GM23338 (cell line): ENCODE measurements around the gene EARS2. TPM values are rescaled to one million over a fixed set of nuclear protein-coding genes. Genes with fewer than 3 reads are reported as not detected.

Experiments used
- ATAC-seq: fragments of 200-7000 bp; cut with Tn5 transposase; 3 replicates; pipeline ENCODE4 v1.9.1; 2020
- DNase-seq: peaks from one replicate; pipeline ENCODE4 v3.0.0-alpha.2; 2015; ENCODE audit warnings: low spot score
- H2AFZ ChIP-seq: fragments of 200-600 bp; sonication (generic); 2 replicates; pipeline ENCODE4 v1.8.0; 2016; ENCODE audit warnings: antibody characterized with exemption, mild to moderate bottlenecking, moderate library complexity
- H3F3A ChIP-seq: fragments of 200-600 bp; sonication (generic); replicated peaks from 2 replicates; pipeline ENCODE4 v1.8.0; 2017; ENCODE audit warnings: antibody characterized with exemption, mixed run types, low read depth
- H3K27ac ChIP-seq: fragments of 200-600 bp; sonication (generic); 2 replicates; pipeline ENCODE4 v1.6.1; 2016; ENCODE audit warnings: low read depth
- H3K27me3 ChIP-seq: fragments of 200-600 bp; sonication (generic); 2 replicates; pipeline ENCODE4 v1.8.0; 2016; ENCODE audit warnings: mild to moderate bottlenecking, mixed run types, moderate library complexity; ENCODE audit not compliant: insufficient read depth
- H3K36me3 ChIP-seq: fragments of 200-600 bp; sonication (generic); 2 replicates; pipeline ENCODE4 v1.8.0; 2016; ENCODE audit warnings: mild to moderate bottlenecking; ENCODE audit not compliant: insufficient read depth
- H3K4me1 ChIP-seq: fragments of 200-600 bp; sonication (generic); 2 replicates; pipeline ENCODE4 v1.8.0; 2016; ENCODE audit warnings: mild to moderate bottlenecking, moderate library complexity; ENCODE audit not compliant: insufficient read depth
- H3K4me2 ChIP-seq: fragments of 200-600 bp; sonication (generic); 2 replicates; pipeline ENCODE4 v1.7.1; 2017; ENCODE audit warnings: mixed run types
- H3K4me3 ChIP-seq: fragments of 200-600 bp; sonication (generic); 2 replicates; pipeline ENCODE4 v1.6.1; 2016; ENCODE audit warnings: mixed run types
- H3K79me2 ChIP-seq: fragments of 200-600 bp; sonication (generic); replicated peaks from 2 replicates; pipeline ENCODE4 v1.8.0; 2017; ENCODE audit warnings: mild to moderate bottlenecking; ENCODE audit not compliant: insufficient read depth
- H3K9me2 ChIP-seq: fragments of 200-600 bp; sonication (generic); 2 replicates; pipeline ENCODE4 v1.8.0; 2017; ENCODE audit not compliant: insufficient read depth
- H4K20me1 ChIP-seq: fragments of 200-600 bp; sonication (generic); replicated peaks from 2 replicates; pipeline ENCODE4 v1.8.0; 2017; ENCODE audit warnings: mild to moderate bottlenecking; ENCODE audit not compliant: insufficient read depth
- H3K27ac Mint-ChIP-seq: 2 replicates; pipeline ENCODE4 v1.8.0; 2020; ENCODE audit warnings: inconsistent platforms, mild to moderate bottlenecking, moderate library complexity, mixed read lengths
- H3K27me3 Mint-ChIP-seq: 3 replicates; pipeline ENCODE4 v1.8.0; 2022; ENCODE audit warnings: low read depth, mild to moderate bottlenecking, moderate library complexity, mixed read lengths, inconsistent platforms; ENCODE audit not compliant: insufficient read depth, poor library complexity
- H3K36me3 Mint-ChIP-seq: 3 replicates; pipeline ENCODE4 v1.8.0; 2021; ENCODE audit warnings: low read depth, mild to moderate bottlenecking, inconsistent platforms, moderate library complexity, mixed read lengths
- H3K4me1 Mint-ChIP-seq: 3 replicates; pipeline ENCODE4 v1.8.0; 2020; ENCODE audit warnings: mild to moderate bottlenecking, inconsistent platforms, mixed read lengths
- H3K4me3 Mint-ChIP-seq: 3 replicates; pipeline ENCODE4 v1.8.0; 2021; ENCODE audit warnings: moderate library complexity, mild to moderate bottlenecking, inconsistent platforms, mixed read lengths
- H3K9me3 Mint-ChIP-seq: 3 replicates; pipeline ENCODE4 v1.8.0; 2020; ENCODE audit warnings: moderate library complexity, mild to moderate bottlenecking, inconsistent platforms, mixed read lengths
- CREB1 ChIP-seq: fragments of 250-450 bp; sonication (Bioruptor Pico); IDR thresholded peaks from 2 replicates; pipeline ENCODE4 v1.5.0; 2020; ENCODE audit warnings: low read depth, mild to moderate bottlenecking, moderate library complexity
- EZH2phosphoT487 ChIP-seq: fragments of 200-600 bp; sonication (generic); IDR thresholded peaks from one replicate; pipeline ENCODE4 v1.8.1; 2018; ENCODE audit warnings: antibody characterized with exemption; ENCODE audit not compliant: unreplicated experiment
- JUNB ChIP-seq: IDR thresholded peaks from one replicate; pipeline ENCODE4 v1.6.1; 2016; ENCODE audit warnings: antibody characterized with exemption; ENCODE audit not compliant: unreplicated experiment
- NANOG ChIP-seq: IDR thresholded peaks from 2 replicates; pipeline ENCODE4 v1.6.1; 2016; ENCODE audit warnings: antibody characterized with exemption, borderline replicate concordance
- STAT1 ChIP-seq: IDR thresholded peaks from one replicate; pipeline ENCODE4 v1.6.1; 2016; ENCODE audit warnings: antibody characterized with exemption; ENCODE audit not compliant: unreplicated experiment
- ZNF114 ChIP-seq: fragments of 250-450 bp; sonication (Bioruptor Pico); IDR thresholded peaks from 2 replicates; pipeline ENCODE4 v1.5.0; 2020; ENCODE audit warnings: mild to moderate bottlenecking, moderate library complexity
- ZNF331 ChIP-seq: fragments of 250-450 bp; sonication (Bioruptor Pico); IDR thresholded peaks from 2 replicates; pipeline ENCODE4 v1.5.0; 2020; ENCODE audit warnings: low read depth, mild to moderate bottlenecking, moderate library complexity
- polyA plus RNA-seq: library from polyadenylated mRNA; unstranded; fragments of >200 nt; fragmentation: Nextera tagmentation; extraction: Ambion mirVana; gene quantifications from 2 replicates; pipeline ENCODE4 v1.2.1, GENCODE V29; 2016
- total RNA-seq: library from RNA; depleted of rRNA; stranded (reverse); fragments of >200 nt; shearing (Covaris generic); gene quantifications from 2 replicates; pipeline ENCODE4 v1.2.3, GENCODE V29; 2014
- TF ChIP-seq, protein P1 (sequence below): IDR thresholded peaks from one replicate; pipeline ENCODE4 v1.6.1; 2018; ENCODE audit warnings: antibody characterized with exemption; ENCODE audit not compliant: unreplicated experiment
- TF ChIP-seq, protein P2 (sequence below), 2 experiments: fragments of 200-600 bp in 1 of 2; sonication (generic) in 1 of 2; conservative IDR thresholded peaks; 2 replicates each; pipeline versions ENCODE4 v1.5.1 to v1.6.1; 2016 to 2017; ENCODE audit warnings: antibody characterized with exemption in 2 of 2, low read depth in 2 of 2, mild to moderate bottlenecking in 2 of 2, moderate library complexity in 1 of 2

Gene EARS2
- total and polyA plus RNA-seq, 2 experiments from 2014 or later = 22.6 to 89.1 TPM

DNA sequence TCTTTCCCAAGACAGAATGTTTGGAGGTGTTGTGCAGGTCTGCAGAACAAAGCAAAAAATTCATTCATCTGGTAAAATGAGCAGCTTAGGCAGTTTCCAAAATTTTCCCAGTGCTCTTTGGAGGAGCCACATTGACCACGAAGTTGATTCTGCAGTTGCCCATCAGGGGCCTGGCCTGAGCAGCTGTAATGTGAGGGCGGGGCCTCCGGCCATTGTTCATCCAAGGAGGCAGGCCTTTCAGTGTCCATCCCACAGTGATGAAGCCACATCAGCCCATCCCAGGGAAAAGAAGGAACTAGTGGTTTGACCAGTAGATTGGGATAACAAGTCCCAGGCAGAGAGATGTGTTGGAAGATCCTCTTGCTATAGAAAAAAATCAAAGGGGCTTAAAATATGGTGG lies 10.5 kb upstream of the EARS2 start:
- H3K36me3 ChIP-seq = peaks cover 57% of the 10 kb centered on the region
- Mint-ChIP-seq H3K27ac (no peak overlapping the region), H3K9me3 (no peaks in the 10 kb centered on the region), H3K4me3 (no peak overlapping the region), H3K36me3 (peaks cover 90% of the 10 kb centered on the region), H3K27me3 (no peaks in the 10 kb centered on the region), H3K4me1 (no peaks in the 10 kb centered on the region)
- no peak overlapping the region for H2AFZ ChIP-seq
- no peak for DNase-seq
- H3K4me3 ChIP-seq = no peak overlapping the region
- no peaks in the 10 kb centered on the region for H3K9me2 ChIP-seq
- H3F3A ChIP-seq = no peaks in the 10 kb centered on the region
- ATAC-seq = no peak
- no peaks in the 10 kb centered on the region for H3K27me3 ChIP-seq
- peaks cover 3% of the 10 kb centered on the region for H4K20me1 ChIP-seq
- H3K27ac ChIP-seq = no peak overlapping the region
- no peaks in the 10 kb centered on the region for H3K4me1 ChIP-seq
- peaks cover 11% of the 10 kb centered on the region; the same call in 1 of the 2 replicates for H3K79me2 ChIP-seq
- H3K4me2 ChIP-seq = no peak overlapping the region
- no peak for TF ChIP-seq NANOG
- TF ChIP-seq EZH2phosphoT487 = no peak
- no peak for TF ChIP-seq CREB1 (CRISPR knock-in tag)
- TF ChIP-seq, protein P1, sequence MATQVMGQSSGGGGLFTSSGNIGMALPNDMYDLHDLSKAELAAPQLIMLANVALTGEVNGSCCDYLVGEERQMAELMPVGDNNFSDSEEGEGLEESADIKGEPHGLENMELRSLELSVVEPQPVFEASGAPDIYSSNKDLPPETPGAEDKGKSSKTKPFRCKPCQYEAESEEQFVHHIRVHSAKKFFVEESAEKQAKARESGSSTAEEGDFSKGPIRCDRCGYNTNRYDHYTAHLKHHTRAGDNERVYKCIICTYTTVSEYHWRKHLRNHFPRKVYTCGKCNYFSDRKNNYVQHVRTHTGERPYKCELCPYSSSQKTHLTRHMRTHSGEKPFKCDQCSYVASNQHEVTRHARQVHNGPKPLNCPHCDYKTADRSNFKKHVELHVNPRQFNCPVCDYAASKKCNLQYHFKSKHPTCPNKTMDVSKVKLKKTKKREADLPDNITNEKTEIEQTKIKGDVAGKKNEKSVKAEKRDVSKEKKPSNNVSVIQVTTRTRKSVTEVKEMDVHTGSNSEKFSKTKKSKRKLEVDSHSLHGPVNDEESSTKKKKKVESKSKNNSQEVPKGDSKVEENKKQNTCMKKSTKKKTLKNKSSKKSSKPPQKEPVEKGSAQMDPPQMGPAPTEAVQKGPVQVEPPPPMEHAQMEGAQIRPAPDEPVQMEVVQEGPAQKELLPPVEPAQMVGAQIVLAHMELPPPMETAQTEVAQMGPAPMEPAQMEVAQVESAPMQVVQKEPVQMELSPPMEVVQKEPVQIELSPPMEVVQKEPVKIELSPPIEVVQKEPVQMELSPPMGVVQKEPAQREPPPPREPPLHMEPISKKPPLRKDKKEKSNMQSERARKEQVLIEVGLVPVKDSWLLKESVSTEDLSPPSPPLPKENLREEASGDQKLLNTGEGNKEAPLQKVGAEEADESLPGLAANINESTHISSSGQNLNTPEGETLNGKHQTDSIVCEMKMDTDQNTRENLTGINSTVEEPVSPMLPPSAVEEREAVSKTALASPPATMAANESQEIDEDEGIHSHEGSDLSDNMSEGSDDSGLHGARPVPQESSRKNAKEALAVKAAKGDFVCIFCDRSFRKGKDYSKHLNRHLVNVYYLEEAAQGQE = no peak
- no peak for TF ChIP-seq ZNF114 (CRISPR knock-in tag)

DNA sequence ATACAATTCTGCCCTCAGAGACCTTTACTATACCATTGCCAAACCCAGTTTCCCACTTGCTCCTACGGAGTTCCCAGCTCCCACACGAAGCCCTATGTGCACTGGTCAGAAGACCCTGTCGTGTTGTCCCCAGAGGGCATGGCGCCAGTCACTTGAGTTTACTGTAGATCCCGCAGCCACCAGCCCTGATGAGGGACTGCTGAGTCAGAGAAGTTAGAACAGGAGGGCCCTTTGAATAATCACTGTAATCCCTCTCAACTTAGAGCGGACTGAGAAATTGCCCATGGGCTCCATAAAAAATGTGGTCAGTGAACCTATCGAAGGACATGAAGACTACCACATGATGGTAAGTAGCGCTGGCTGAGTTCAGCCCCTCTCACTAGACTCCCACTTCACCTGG lies 9.6 kb upstream of the EARS2 start:
- peaks cover 60% of the 10 kb centered on the region for H3K36me3 ChIP-seq
- no peaks in the 10 kb centered on the region for H3K9me2 ChIP-seq
- H2AFZ ChIP-seq = no peak overlapping the region
- H3K4me1 ChIP-seq = no peaks in the 10 kb centered on the region
- no peaks in the 10 kb centered on the region for H3K27me3 ChIP-seq
- peaks cover 3% of the 10 kb centered on the region for H4K20me1 ChIP-seq
- Mint-ChIP-seq H3K27me3 (no peaks in the 10 kb centered on the region), H3K4me3 (no peak overlapping the region), H3K9me3 (no peaks in the 10 kb centered on the region), H3K4me1 (no peaks in the 10 kb centered on the region), H3K27ac (no peak overlapping the region), H3K36me3 (peaks cover 92% of the 10 kb centered on the region)
- peaks cover 15% of the 10 kb centered on the region; the same call in 1 of the 2 replicates for H3K79me2 ChIP-seq
- 0 out of 2 replicates have a peak, but pooled peaks cover under 1% of the 10 kb centered on the region for H3F3A ChIP-seq
- H3K4me3 ChIP-seq = no peak overlapping the region
- no peak for ATAC-seq
- no peak for DNase-seq
- H3K4me2 ChIP-seq = no peak overlapping the region
- H3K27ac ChIP-seq = no peak overlapping the region
- TF ChIP-seq ZNF331 (CRISPR knock-in tag) (no peak), NANOG (no peak), JUNB (no peak), STAT1 (no peak)
- TF ChIP-seq, protein P1 = no peak
- TF ChIP-seq, protein P2, sequence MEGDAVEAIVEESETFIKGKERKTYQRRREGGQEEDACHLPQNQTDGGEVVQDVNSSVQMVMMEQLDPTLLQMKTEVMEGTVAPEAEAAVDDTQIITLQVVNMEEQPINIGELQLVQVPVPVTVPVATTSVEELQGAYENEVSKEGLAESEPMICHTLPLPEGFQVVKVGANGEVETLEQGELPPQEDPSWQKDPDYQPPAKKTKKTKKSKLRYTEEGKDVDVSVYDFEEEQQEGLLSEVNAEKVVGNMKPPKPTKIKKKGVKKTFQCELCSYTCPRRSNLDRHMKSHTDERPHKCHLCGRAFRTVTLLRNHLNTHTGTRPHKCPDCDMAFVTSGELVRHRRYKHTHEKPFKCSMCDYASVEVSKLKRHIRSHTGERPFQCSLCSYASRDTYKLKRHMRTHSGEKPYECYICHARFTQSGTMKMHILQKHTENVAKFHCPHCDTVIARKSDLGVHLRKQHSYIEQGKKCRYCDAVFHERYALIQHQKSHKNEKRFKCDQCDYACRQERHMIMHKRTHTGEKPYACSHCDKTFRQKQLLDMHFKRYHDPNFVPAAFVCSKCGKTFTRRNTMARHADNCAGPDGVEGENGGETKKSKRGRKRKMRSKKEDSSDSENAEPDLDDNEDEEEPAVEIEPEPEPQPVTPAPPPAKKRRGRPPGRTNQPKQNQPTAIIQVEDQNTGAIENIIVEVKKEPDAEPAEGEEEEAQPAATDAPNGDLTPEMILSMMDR (conservative IDR thresholded peaks at IDR 0.05; ENCODE audit: low read depth in 2 of 2) = no peak
